ENCODE measurements around the gene DDX51.

The DDX51 gene

DNA sequence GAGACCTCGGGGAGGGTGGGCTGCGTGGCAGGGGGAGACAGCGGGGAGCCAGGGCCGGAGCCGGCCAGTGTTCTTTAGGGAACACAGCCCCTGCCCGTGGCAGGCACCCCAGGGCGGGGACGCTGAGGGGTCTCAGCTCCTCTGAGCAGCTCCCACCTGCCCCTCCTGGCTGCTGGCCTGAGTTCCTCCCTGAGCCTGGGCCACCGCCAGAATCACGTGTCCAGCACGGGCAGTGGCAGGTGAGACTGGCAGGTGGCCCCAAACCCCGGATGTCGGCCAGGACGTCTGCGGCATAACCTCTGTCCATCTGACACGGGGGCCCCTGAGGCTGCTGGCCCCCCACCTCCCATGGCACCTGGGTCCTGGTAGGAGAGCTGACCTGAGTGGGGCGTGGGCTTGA, 25.3 kb upstream of the DDX51 start:
- Histone ChIP-seq H3K36me3 (ENCODE audit: insufficient read depth, low read depth, low read length) (no peaks in the 10 kb centered on the region), H3K9me3 (ENCODE audit: insufficient read depth, low read depth, low read length) (no peaks in the 10 kb centered on the region), H3K27me3 (ENCODE audit: insufficient read depth, low read length) (peaks cover 43% of the 10 kb centered on the region), H3K4me3 (ENCODE audit: low read length) (no peak overlapping the region), H3K9ac (ENCODE audit: low read depth, low read length) (no peak overlapping the region), H3K4me1 (ENCODE audit: insufficient read depth, low read length) (no peaks in the 10 kb centered on the region), H3K27ac (ENCODE audit: low read length) (no peak overlapping the region)

DNA sequence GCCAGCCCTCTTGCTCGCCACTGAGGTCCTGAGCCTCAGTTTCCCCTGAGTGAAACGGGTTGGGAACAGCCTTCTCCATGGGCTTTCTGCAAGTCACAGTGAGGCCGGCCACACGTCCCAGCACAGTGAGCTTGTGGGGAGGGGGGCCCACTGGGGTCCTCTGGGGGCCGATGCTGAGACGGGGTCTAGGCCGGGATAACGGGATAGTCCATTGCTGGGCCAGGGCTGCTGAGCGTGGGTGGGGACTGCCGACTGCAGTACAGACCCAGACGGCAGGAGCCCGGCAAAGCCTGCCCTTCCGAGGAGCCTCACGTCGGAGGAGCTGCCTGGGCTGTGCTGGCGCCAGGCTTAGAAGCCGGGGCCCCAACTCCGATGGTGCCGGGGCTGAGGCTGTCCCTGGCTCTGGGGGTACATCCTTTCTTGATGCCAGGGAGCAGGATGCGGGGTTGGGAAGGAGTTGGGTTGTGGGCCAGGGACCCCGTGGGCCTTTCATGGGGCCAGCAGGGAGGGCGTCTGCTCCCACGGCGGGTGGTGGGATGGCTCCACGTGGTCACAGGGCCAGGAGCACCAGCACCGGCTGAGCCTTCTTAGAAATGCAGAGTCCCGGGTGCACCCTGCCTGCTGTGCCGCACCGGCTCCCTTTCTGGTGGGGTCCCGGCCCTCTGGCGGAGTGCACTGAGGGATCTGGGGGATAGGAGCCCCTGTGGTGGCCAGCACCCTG, 24.4 kb upstream of the DDX51 start:
- no peaks in the 10 kb centered on the region for H3K36me3 ChIP-seq (ENCODE audit: insufficient read depth, low read depth, low read length)
- no peak overlapping the region for H3K9ac ChIP-seq (ENCODE audit: low read depth, low read length)
- H3K4me3 ChIP-seq (ENCODE audit: low read length) = no peak overlapping the region
- peaks cover 48% of the 10 kb centered on the region for H3K27me3 ChIP-seq (ENCODE audit: insufficient read depth, low read length)
- H3K4me1 ChIP-seq (ENCODE audit: insufficient read depth, low read length) = no peaks in the 10 kb centered on the region
- H3K27ac ChIP-seq (ENCODE audit: low read length) = no peak overlapping the region
- no peaks in the 10 kb centered on the region for H3K9me3 ChIP-seq (ENCODE audit: insufficient read depth, low read depth, low read length)

DNA sequence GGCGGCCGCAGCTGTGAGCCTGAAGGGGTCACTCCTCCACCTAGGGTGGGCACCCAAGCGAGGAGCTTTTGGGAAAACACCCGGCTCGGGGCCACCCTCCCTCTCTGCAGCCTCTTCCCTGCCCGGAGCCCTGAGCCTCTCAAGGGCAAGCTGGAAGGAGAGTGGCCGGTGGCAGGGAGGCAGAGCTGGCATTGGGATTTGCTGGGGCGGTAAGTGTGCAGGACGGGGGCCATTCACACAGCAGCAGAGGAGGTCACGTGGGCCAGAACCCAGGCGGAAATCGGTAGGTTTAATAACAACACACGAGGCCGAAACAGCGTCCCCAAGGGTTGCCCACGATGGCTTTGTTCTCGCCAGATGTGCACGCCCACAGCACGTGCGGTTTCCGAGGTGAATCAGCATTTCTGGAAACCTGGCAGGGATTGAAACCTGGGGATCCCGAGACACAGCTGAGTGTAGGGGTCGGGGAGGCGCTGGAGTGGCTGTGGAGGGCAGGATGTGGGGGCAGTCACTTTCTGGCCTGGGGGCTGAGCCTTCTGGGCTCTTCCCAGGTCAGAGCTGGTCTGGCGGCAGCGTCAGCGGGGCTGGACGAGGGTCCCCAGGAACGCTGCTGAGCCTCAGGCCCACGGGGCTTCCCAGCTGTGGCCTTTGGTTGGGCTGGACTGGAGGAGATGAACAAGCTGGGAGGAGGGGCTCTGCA, 23.6 kb upstream of the DDX51 start:
- Histone ChIP-seq H3K27me3 (ENCODE audit: insufficient read depth, low read length) (peaks cover 49% of the 10 kb centered on the region), H3K36me3 (ENCODE audit: insufficient read depth, low read depth, low read length) (no peaks in the 10 kb centered on the region), H3K9ac (ENCODE audit: low read depth, low read length) (no peak overlapping the region), H3K4me3 (ENCODE audit: low read length) (no peak overlapping the region), H3K9me3 (ENCODE audit: insufficient read depth, low read depth, low read length) (no peaks in the 10 kb centered on the region), H3K4me1 (ENCODE audit: insufficient read depth, low read length) (no peaks in the 10 kb centered on the region), H3K27ac (ENCODE audit: low read length) (no peak overlapping the region)

- Histone ChIP-seq H3K36me3 (ENCODE audit: insufficient read depth, low read depth, low read length) (no peaks in the 10 kb centered on the region), H3K27me3 (ENCODE audit: insufficient read depth, low read length) (peaks cover 53% of the 10 kb centered on the region), H3K9me3 (ENCODE audit: insufficient read depth, low read depth, low read length) (no peaks in the 10 kb centered on the region), H3K4me1 (ENCODE audit: insufficient read depth, low read length) (no peaks in the 10 kb centered on the region), H3K4me3 (ENCODE audit: low read length) (no peak overlapping the region), H3K9ac (ENCODE audit: low read depth, low read length) (no peak overlapping the region), H3K27ac (ENCODE audit: low read length) (no peak overlapping the region)
Observed at GRCh38 chr12:132166801-132167591, 22.9 kb upstream of the DDX51 start.

DNA sequence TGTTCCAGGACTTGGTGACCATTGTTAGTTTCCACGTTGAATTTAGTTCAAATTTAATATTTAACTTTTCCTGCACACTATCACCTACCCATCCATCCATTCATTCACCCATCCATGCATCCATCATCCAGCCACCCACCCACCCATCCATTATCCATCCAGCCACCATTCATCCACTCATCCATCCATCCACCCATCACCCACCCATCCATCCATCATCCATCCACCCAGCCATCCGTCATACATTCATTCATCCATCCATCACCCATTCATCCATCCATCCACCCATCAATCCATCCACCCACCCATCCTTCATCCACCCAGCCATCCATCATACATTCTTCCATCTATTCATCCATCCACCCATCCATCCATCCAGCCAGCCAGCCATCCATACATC, 22.0 kb upstream of the DDX51 start:
- no peaks in the 10 kb centered on the region for H3K4me1 ChIP-seq (ENCODE audit: insufficient read depth, low read length)
- H3K9me3 ChIP-seq (ENCODE audit: insufficient read depth, low read depth, low read length) = no peaks in the 10 kb centered on the region
- no peaks in the 10 kb centered on the region for H3K36me3 ChIP-seq (ENCODE audit: insufficient read depth, low read depth, low read length)
- H3K4me3 ChIP-seq (ENCODE audit: low read length) = no peak overlapping the region
- H3K9ac ChIP-seq (ENCODE audit: low read depth, low read length) = no peak overlapping the region
- H3K27ac ChIP-seq (ENCODE audit: low read length) = no peak overlapping the region
- H3K27me3 ChIP-seq (ENCODE audit: insufficient read depth, low read length) = peaks cover 56% of the 10 kb centered on the region

DNA sequence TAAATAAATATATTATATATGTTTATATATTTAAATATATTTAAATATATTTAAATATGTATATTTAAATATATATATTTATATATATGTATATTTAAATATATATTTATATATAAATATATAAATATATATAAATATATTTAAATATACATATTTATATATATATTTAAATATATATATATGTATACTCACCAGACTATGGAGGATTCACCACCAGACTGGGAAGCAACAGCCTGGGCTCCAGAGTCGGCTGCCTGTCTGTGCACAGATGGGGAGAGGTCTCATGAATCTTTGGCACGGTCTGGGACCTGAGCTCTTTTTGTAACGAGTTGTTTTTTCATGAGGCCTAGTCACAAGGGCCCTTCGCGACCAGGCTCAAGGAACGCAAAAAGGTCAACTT, 21.5 kb upstream of the DDX51 start:
- H3K36me3 ChIP-seq (ENCODE audit: insufficient read depth, low read depth, low read length) = no peaks in the 10 kb centered on the region
- H3K9ac ChIP-seq (ENCODE audit: low read depth, low read length) = no peak overlapping the region
- H3K9me3 ChIP-seq (ENCODE audit: insufficient read depth, low read depth, low read length) = no peaks in the 10 kb centered on the region
- no peaks in the 10 kb centered on the region for H3K4me1 ChIP-seq (ENCODE audit: insufficient read depth, low read length)
- no peak overlapping the region for H3K27ac ChIP-seq (ENCODE audit: low read length)
- no peak overlapping the region for H3K4me3 ChIP-seq (ENCODE audit: low read length)
- H3K27me3 ChIP-seq (ENCODE audit: insufficient read depth, low read length) = peaks cover 53% of the 10 kb centered on the region

DNA sequence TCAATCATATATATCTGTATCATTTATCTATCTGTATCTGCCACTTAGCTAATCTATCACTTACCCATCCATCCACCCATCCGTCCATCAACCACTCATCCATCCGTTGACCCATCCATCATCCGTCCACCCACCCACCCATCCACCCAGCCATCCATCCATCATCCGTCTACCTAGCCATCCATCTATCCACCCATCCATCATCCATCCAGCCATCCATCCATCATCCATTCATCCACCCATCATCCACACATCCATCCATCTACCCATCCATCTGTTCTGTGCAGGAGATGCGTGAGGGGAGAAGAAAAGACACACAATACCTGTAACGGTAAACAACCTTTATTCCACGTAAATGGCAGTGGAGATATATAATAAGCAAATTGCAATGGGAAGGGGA, 20.3 kb upstream of the DDX51 start:
- H3K27ac ChIP-seq (ENCODE audit: low read length) = no peak overlapping the region
- H3K9me3 ChIP-seq (ENCODE audit: insufficient read depth, low read depth, low read length) = no peaks in the 10 kb centered on the region
- no peak overlapping the region for H3K9ac ChIP-seq (ENCODE audit: low read depth, low read length)
- H3K27me3 ChIP-seq (ENCODE audit: insufficient read depth, low read length) = peaks cover 41% of the 10 kb centered on the region
- H3K4me1 ChIP-seq (ENCODE audit: insufficient read depth, low read length) = no peaks in the 10 kb centered on the region
- H3K4me3 ChIP-seq (ENCODE audit: low read length) = no peak overlapping the region
- H3K36me3 ChIP-seq (ENCODE audit: insufficient read depth, low read depth, low read length) = no peaks in the 10 kb centered on the region

DNA sequence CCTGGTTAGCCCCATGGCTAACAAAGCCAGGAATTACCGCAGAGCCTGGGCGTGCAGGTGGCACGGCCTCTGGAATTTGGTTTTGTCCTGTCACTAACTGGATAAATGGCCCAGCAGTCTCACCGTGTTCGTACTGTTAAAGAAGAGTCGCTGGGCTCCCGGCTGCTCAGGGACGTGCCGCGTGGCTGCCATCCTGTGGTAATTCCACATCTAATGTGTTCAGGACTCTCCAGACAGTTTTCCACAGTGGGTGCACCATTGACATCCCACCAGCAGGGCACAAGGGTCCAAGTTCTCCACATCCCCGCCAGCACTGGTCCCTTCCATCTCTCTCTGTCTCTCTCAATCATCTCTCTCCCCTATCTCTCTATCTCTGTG, 19.8 kb upstream of the DDX51 start:
- Histone ChIP-seq H3K9ac (ENCODE audit: low read depth, low read length) (no peak overlapping the region), H3K27ac (ENCODE audit: low read length) (no peak overlapping the region)

GRCh38 chr12:132163041-132163910, 19.2 kb upstream of the DDX51 start:
- no peak overlapping the region for H3K9ac ChIP-seq (ENCODE audit: low read depth, low read length)

More for the DNA sequence above, 19.8 kb upstream of the DDX51 start:
- Histone ChIP-seq H3K4me1 (ENCODE audit: insufficient read depth, low read length) (no peaks in the 10 kb centered on the region), H3K27me3 (ENCODE audit: insufficient read depth, low read length) (peaks cover 40% of the 10 kb centered on the region), H3K36me3 (ENCODE audit: insufficient read depth, low read depth, low read length) (no peaks in the 10 kb centered on the region), H3K4me3 (ENCODE audit: low read length) (no peak overlapping the region), H3K9me3 (ENCODE audit: insufficient read depth, low read depth, low read length) (no peaks in the 10 kb centered on the region)

GRCh38 chr12:132162508-132163031, 18.5 kb upstream of the DDX51 start:
- Histone ChIP-seq H3K36me3 (ENCODE audit: insufficient read depth, low read depth, low read length) (peaks cover 7% of the 10 kb centered on the region; the same call in 1 of the 2 replicates), H3K27ac (ENCODE audit: low read length) (no peak overlapping the region), H3K9me3 (ENCODE audit: insufficient read depth, low read depth, low read length) (no peaks in the 10 kb centered on the region), H3K4me3 (ENCODE audit: low read length) (no peak overlapping the region), H3K27me3 (ENCODE audit: insufficient read depth, low read length) (peaks cover 35% of the 10 kb centered on the region), H3K9ac (ENCODE audit: low read depth, low read length) (no peak overlapping the region), H3K4me1 (ENCODE audit: insufficient read depth, low read length) (no peaks in the 10 kb centered on the region)

More at GRCh38 chr12:132163041-132163910, 19.2 kb upstream of the DDX51 start:
- H3K27ac ChIP-seq (ENCODE audit: low read length) = no peak overlapping the region
- H3K9me3 ChIP-seq (ENCODE audit: insufficient read depth, low read depth, low read length) = no peaks in the 10 kb centered on the region
- peaks cover under 1% of the 10 kb centered on the region; the same call in 1 of the 2 replicates for H3K36me3 ChIP-seq (ENCODE audit: insufficient read depth, low read depth, low read length)
- no peaks in the 10 kb centered on the region for H3K4me1 ChIP-seq (ENCODE audit: insufficient read depth, low read length)
- peaks cover 40% of the 10 kb centered on the region for H3K27me3 ChIP-seq (ENCODE audit: insufficient read depth, low read length)
- no peak overlapping the region for H3K4me3 ChIP-seq (ENCODE audit: low read length)
